Tongue (tissue), 2 donors: ENCODE measurements around the gene FOXD4L1. TPM values are rescaled to one million over a fixed set of nuclear protein-coding genes. Genes with fewer than 3 reads are reported as not detected.
A peak's percentile ranks its signal among the peaks of the same experiment; 100 is the strongest.
"Not testable (repeated sequence)": the region's sequence is repeated elsewhere in the genome, so short reads cannot be mapped to it uniquely, and the experiment has no call there.

ENCODE experiments used
- DNase-seq: peaks from one replicate; pipeline ENCODE4 v3.0.0-alpha.2; 2015
- total RNA-seq: library from RNA; depleted of rRNA; stranded (reverse); fragments of >200 nt; gene quantifications from one replicate; pipeline ENCODE4 v1.2.3, GENCODE V29; 2014

FOXD4L1 gene
- not detected for total RNA-seq

- DNase-seq = not testable (repeated sequence)
Measured at GRCh38 chr2:113498365-113498764, at the start of gene FOXD4L1. TSS of gene FOXD4L1 (plus strand) at chr2:113498665. CDS start at chr2:113499257, 592 bp downstream.

- DNase-seq = peak; percentile 9
Measured at GRCh38 chr2:113465770-113466169, 32.7 kb upstream of the FOXD4L1 start.

DNA sequence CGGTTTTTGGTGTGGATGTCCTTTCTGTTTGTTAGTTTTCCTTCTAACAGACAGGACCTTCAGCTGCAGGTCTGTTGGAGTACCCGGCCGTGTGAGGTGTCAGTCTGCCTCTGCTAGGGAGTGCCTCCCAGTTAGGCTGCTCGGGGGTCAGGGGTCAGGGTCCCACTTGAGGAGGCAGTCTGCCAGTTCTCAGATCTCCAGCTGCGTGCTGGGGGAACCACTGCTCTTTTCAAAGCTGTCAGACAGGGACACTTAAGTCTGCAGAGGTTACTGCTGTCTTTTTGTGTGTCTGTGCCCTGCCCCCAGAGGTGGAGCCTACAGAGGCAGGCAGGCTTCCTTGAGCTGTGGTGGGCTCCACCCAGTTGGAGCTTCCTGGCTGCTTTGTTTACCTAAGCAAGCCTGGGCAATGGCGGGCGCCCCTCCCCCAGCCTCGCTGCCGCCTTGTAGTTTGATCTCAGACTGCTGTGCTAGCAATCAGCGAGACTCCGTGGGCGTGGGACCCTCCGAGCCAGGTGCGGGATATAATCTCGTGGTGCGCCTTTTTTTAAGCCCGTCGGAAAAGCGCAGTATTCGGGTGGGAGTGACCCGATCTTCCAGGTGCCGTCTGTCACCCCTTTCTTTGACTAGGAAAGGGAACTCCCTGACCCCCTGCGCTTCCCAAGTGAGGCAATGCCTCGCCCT, 21.6 kb upstream of the FOXD4L1 start:
- not testable (repeated sequence) for DNase-seq

DNA sequence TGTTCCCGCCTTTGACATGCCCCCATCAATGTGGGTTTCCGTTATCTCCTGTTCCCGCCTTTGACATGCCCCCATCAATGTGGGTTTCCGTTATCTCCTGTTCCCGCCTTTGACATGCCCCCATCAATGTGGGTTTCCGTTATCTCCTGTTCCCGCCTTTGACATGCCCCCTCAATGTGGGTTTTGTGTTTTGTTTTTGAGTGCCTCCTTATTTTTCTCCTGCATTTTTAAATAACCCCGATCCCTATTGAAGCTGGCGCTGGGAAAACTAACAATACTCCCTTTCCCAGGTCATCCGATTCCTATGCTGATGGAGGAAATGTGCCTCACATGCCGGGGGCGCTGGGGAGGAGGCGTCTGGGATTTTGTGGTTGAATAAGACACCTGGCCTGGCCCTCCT, 1.9 kb upstream of the FOXD4L1 start:
- DNase-seq = not testable (repeated sequence)

GRCh38 chr2:113499019-113499885, 787 bp downstream of the FOXD4L1 start:
- DNase-seq = not testable (repeated sequence)

GRCh38 chr2:113499886-113500722, 1.6 kb downstream of the FOXD4L1 start:
- not testable (repeated sequence) for DNase-seq

DNA sequence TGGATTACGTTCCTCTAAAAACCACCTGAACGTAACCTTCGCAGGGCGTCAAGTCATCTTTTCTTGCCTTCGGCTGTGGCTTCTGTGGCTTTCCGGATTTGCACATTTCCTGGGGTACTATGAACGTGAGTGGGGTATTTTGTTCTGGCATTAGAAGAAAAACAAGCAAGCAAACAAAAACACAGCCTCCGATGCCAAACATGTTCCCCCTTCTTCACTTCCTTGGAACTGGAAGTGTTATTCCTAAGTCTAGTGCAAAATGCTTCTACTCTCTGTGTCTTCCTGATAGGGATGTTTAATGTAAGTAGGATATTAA, 2.2 kb downstream of the FOXD4L1 start:
- not testable (repeated sequence) for DNase-seq

- peak; percentile 14 for DNase-seq
Measured at GRCh38 chr2:113502216-113503093, 4.0 kb downstream of the FOXD4L1 start.

DNA sequence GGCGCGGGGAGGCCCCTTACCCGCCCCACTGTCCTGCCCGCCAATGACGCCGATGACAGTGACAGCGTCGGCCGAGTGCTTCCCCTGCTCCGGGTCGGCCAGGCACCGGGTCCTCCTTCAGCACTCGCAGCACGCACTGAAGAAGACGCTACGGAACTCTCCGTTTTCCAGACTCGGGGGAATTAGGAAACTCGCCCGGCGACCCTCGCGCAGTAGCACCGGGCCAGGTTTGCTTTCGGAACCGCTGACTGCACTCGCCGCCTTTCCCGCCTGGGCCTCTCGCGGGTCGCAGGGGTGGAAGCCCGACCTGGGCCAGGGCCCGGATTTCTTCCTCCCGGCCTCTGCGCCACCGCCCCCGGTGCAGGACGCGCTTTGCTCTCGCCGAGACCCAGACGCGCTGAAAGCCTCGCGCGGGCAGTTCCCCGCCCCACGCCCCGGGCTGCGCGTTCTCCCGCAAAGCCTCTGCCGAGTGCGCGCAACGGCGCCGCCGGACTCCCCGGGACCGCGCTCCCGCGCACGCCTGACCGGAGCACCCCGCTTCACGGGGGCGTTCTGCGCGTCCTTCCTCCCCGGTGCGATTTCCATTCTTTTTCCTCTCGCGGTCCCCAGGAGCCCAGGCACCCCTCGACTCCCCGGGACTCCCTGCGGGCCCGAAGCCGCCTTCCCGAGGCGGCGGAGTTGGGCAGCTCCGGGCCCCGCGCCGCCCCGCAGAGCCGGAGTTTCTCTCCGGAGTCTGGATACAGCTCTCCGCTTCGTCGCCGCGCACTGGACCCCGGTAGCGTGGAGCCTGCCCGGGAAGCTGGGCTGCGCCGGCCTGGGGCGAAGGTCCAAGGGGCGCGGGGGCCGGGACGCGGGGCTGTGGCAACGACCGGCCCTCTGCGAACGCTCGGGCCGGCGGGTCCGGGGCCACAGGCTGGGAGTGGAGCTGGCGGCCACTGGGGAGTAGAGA, 4.9 kb downstream of the FOXD4L1 start:
- peak; percentile 35 for DNase-seq

GRCh38 chr2:113504081-113504480, 5.6 kb downstream of the FOXD4L1 start:
- peak; percentile 22 for DNase-seq

DNA sequence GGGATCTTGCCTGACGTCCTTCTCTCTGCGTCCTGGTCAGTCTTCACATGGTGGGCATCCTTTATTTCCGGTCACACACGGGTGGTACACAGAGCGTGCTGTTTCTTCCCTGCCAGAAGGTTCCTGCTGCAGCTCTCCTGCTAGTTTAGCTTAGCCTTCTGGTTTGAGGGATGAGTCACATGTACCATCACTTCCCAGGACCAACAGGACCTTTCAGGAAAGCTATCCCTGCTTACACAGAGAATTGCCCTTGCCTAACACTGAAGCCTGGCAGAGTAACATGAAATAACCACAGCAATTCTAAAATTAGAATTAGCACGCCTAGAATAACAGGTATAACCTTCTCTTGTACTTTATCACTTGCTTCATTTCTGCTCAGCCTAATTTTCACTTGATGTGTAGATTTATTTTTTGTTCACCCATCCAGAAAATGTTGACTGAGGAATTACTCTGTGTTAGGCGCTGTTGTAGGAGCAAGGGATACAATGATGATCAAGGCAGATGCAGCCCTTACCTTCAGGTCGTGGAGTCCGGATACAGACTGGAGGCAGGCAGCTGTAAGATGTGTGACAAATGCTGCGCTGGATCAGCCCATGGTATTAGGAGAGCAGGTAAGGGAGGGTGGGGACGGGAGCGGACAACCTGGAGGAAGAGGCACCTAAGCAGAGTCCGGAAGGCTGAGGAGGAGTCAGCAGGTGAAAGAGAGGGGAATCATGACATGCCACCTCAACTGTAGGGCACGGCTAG, 9.1 kb downstream of the FOXD4L1 start:
- DNase-seq = not testable (repeated sequence)

- DNase-seq = not testable (repeated sequence)
Measured at GRCh38 chr2:113508187-113508586, 9.7 kb downstream of the FOXD4L1 start.

DNA sequence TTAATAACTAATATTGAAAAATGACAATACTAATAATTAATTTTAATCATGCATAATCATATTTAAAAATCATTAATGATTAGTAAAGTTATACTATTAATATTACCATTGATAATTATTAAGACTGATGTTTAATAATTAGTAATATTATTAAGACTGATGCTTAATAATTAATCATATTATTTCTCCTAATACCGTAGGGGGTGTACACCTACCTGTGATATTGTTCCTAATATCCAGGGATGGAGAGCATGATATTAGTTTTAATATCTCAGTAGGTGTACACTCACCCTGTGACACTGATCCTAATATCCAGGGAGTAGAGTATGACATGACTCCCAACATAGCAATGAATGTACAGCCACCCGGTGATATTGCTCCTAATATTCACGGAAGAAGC, 12.4 kb downstream of the FOXD4L1 start:
- DNase-seq = not testable (repeated sequence)

- DNase-seq = not testable (repeated sequence)
Measured at GRCh38 chr2:113511859-113512258, 13.4 kb downstream of the FOXD4L1 start.

DNA sequence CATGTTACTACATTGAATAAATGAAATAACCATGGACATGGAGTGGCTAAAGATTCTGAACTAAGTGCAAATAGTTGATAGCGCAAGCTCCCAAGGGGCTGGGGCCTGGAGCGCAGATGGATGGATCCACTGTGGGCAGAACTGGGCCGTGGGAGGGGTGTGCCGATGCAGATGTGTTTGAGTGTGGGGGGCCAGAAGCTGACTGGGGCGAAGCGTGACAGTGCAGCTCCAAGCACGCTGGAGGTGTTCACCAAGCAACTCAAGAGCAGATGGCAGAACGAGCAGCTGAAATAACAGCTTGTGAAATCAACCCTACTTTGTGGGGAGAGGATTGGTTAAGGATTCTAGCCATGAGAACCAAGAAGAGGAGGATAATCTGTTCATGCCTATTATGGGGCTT, 17.0 kb downstream of the FOXD4L1 start:
- DNase-seq = not testable (repeated sequence)

DNA sequence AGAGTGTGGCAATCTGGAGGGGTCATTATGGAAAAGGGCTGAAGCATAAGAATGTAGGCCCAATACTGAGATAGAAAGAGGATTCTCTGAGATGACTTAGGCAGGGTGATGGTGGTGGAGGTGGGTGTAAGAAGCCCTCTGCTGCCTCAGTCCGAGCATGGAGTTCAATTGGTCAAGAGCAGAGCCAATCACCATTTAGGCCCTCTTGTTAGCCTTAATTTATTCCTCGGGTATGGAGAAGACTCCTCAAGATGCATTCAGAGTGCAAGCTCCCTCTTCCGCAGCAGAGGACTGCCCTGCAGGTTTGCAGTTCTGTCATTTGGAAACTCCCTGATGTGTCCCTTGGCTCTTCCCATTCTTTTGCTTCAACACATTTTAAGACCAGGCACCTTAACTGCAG, 17.5 kb downstream of the FOXD4L1 start:
- DNase-seq = not testable (repeated sequence)

- DNase-seq = not testable (repeated sequence)
Measured at GRCh38 chr2:113517025-113517424, 18.6 kb downstream of the FOXD4L1 start.

GRCh38 chr2:113520837-113521236, 22.4 kb downstream of the FOXD4L1 start:
- not testable (repeated sequence) for DNase-seq

DNA sequence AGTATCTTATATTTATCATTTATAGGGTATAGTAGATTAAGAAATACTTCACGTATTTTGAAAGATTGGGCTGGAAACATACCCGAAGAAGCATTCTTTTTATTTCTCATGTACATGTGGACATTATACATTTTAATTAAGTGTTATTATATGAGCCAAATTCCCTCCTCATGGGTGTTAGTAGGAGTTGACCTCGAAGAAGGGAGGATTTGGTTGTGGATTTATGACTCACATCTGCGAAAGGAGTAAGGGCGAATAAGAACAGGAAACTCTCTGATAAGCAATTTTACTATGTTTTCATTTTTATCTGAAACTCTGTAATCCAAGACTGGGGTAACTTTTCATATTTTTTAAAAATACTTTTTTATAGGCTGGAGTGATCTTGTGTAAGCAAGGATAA, 23.0 kb downstream of the FOXD4L1 start:
- DNase-seq = not testable (repeated sequence)
